HG03108 (cell line): ENCODE results near the gene AIG1.
"Not testable (repeated sequence)": the region's sequence is repeated elsewhere in the genome, so short reads cannot be mapped to it uniquely, and the experiment has no call there.

ENCODE experiments used
- ATAC-seq: cut with Tn5 transposase; IDR thresholded peaks from one replicate; pipeline ENCODE4 v1.9.1; 2021; ENCODE audit warnings: moderate library complexity; ENCODE audit not compliant: unreplicated experiment

AIG1 gene

DNA sequence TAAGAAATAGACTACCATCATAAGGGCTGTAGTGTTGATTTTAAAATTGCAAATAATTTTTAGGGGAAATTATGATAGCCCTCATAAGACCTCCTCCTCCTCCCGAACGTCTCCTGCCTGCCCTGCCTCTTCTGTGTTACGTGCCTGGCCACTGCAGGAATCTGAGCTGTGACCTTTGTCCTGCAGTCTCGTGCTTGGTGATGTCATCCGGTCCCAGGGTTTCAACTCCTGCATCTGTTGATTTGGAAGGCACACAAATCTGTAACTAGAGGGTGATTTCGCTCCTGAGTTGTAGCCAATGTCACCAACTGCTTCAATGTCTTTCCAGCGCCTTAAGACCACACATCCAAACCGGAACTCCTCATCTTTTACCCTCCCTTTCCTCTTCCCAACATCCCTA is 163.2 kb downstream of the AIG1 start:
- no peak for ATAC-seq

DNA sequence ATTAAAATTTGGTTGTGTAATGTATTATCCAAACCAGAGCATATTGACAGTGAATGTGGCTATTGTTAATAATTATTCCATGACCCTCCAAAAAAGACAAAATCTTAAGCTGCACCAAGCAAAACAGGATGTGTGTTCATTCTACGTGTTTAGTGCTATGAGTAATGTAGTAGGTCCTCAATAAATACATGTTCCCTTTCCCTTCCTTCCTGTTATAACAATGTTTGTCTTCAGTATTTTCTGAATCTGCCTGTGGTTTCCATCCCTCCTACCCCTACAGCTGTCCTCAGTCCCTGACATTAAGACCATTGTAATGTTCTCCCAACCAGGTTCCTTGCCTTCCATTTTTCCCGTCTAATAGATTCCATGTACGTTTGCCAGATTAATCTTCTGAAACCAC is 163.8 kb downstream of the AIG1 start:
- no peak for ATAC-seq

DNA sequence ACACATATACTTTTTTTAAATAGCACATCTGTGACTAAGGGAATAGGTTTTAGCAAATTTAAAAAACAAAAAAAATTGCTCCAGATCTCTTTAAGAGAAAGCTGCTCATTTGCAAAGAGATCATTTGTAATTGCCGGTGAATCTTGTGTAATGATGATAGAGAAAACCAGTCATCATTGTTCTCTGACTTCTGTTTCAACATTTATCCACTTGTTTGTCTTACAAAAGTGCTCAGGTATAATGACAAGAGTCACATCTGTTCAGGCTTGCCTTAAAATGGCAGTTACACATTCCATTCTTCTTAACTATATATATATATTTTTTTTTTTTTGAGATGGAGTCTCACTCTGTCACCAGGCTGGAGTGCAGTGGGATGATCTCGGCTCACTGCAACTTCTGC is 165.2 kb downstream of the AIG1 start:
- no peak for ATAC-seq

DNA sequence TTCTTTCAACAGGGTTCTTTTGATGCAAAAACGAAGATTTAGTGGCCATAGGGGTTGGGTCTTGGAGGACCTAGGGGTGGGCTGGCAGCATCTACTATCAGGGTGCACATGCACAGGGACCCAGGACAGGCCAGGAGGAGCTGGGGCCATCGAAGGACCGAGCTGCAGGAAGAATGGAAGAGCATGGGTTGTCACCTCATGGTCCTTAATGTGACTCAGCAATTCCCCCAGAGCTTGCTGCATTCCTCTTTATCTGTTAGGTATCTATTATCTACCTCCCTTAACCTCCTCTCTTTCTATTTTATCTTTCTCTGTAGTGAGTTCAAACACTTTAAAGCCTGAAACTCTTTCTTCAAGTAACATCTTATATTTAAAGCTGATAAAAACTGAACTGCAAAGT is 167.0 kb downstream of the AIG1 start:
- ATAC-seq, result no peak

DNA sequence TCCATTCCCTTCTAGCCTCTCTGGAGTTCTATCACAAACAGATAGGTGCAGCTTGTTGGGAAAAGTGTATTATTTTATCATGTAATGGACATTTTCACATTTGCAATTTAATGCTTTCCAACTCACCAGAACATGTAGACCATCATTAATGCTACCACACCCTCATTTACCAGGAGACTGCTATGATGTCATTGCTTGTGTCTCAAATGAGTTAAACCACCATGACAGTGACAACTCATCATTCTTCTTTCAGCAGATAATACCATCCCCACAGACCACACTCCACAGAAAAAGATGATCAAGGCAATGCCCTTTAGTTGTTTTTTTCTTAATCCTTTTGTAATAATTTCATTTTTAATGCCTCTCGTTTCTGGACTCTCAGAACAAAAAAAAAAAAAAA is 168.7 kb downstream of the AIG1 start:
- ATAC-seq, result no peak

DNA sequence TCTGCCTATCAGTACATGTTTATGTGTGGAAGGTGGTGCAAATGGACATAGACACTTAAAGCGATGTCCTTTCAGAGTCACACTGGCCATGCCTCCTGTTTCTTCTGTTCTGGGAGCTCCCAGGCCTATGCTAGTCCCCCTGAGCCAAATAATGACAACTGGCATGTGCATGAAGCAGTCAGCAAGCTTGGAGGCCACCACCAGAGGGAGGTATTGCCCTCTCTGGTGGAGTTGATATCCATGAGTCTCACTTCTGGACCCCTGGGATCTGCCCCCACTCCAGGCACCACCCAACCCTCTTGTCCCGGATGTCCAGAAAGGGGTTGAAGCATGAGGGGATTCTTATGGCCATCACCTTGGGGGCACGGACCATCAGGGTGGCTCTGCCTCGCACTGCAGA is 172.2 kb downstream of the AIG1 start:
- no peak for ATAC-seq

DNA sequence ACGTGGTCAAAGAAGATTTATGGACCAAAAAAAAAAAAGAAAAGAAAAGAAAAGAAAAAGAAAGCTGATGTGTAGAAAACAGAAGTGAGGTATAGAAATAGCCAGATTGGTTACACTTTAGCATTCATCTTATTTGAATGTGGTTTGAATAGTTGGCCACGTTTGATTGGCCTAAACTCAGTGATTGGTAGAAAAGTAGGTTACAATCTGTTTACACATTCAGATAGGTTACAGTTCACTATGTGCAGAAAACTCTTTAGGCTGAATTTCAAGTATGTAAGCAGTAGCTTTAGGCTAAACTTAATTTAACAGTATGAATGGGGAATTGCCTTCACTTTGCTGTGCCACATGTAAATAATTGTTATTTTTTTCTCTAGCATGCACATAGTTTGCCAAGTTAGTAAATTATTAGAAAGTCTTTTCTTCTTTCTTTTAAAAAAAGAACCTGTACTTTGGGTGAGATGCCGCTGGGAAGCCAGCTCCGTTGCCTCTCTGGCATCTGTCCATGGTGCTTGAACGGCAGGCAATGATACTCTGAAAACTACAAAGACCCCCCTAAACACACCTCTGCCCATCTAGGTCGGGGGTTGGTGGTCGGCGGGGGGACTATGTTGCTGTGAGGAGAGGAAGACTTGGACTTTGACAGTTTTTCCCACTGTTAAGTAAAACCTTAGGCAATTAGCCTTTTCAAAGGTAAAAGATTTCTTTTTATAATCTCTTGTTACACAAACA is 173.0 kb downstream of the AIG1 start:
- ATAC-seq, result no peak

DNA sequence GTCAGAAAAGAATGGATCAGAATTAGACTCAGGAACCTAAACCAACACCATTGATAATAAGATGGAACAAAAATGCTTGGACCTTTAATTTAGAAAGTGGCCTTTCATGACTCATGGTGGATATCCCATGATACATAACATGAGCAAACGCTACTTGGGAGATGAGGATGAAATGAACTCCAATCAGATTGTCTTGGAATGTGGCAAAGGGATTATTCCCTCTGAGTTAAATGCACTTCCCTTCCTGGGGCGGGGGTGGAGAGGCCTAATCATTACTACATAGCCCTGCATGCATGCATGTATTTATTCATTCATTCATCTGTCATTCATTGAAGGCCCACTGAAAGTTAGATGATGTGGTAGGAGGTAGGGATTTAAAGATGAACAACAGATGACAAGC is 174.0 kb downstream of the AIG1 start:
- no peak for ATAC-seq

DNA sequence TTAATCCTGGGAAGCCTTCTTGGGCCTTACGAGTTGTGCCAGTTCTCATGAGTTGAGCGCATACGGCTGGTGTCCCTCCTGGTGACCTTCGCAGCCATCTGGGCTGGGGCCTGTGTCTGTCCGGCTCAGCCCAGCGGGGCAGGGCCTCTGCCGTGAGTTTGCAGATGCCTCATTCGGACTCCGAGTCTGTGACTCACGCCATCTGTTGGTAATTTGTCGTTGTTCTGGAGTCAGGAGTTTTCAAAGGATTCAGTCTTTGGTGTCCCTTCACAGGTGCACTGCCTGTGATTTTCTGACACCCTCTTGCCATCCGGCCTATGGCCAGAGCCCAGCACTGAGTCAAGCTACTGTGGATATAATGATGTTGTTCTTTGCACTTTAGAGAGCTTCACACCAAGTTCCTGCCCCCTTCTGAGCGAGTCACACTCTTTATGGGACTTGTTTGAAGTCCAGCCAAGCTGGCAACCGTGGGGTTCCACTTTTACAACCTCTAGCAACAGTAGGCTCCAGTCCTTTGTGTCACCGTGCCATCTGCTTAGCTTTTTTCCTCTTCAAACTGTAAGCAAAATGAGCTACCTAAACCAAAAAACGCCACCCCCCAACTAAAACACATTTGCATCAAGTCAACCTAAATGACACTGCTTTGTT is 175.6 kb downstream of the AIG1 start:
- no peak for ATAC-seq

DNA sequence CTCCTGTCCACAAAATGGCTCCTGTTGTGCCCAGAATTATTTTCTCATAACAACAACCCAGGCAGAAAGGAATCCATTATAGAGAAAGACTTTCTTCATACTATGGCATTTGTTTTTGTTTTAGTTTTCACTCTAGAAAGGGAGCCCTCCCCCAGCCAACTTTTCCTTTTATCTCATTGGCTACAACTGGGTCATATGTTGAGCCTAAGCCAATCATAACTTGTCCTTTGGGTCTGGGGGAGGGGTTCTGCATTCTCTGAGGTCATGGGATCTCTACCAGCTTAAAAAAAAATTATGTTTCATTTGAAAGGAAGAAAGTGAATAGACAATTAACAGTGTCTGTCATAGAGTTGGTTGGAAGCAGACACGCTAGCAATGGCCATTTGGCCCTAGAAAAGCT is 177.6 kb downstream of the AIG1 start:
- ATAC-seq, result no peak

DNA sequence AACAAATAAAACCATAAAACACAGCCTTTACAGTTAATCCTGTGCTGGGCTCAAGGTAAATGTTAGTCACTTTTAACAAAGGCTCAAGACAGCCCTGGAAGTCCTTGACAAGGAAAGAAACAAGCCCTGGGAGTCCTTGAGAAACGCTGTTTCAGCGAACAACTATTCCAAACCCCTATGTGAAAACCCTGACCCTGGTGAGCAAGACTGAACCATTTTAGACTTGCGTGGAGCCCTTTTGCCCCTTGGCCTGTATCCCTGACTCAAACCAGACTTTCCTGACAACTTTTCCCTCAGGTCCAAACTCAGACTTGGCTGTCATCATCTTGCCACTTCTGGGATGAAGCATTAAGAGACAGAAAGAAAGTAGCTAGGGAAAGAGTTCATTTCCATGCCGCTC is 180.4 kb downstream of the AIG1 start:
- no peak for ATAC-seq

DNA sequence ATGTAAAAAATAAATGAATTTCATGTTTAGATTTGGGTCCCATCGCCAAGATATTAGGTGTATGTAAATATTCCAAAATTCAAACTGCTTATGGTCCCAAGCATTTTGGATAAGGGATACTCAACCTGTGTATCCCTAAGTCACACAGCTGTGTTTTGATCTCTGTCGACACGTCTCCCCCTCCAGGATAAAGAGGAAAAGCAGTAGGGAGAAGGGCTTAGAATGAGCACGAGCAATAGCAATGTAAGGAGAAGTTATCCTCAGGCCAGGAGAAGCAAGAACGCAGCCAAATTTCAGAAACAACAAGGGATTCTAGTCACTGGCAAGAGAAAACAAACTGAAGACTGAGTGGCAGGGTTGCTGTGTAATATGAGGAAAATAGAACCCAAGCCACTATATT is 181.2 kb downstream of the AIG1 start:
- no peak for ATAC-seq

DNA sequence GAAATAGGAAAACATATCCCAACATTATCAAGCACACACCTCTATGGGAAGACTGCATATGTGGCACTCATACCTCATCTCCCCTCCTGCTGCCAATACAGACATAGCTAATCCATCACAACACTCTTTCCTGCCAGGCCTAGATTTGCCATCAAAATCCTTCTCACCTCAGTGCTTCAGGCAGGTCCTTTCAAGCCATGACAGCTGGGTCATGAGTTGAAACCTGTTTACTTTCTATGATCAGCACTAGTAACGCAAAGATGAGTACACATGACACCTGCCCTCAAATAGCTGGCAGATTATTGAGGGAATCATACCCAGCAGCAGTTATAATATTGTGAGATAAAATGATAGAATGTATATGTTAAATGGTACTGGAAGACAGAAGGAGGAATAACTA is 183.1 kb downstream of the AIG1 start:
- ATAC-seq, result no peak

DNA sequence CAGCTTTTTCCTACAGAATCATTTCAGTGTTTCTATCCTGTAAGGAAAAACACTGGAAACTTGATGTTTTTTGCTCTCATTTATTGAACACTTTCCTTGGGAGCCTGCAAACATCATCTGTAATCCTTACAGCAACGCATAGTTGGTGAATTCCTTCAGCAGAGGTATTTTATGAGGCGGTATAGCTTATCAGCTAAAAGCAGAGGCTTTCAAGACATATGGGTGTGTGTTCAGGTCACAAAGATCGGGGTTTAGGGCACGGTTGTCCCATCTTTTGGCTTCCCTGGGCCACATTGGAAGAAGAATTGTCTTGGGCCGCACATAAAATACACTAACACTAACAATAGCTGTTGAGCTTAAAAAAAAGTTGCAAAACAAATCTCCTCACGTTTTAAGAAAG is 185.0 kb downstream of the AIG1 start:
- no peak for ATAC-seq

DNA sequence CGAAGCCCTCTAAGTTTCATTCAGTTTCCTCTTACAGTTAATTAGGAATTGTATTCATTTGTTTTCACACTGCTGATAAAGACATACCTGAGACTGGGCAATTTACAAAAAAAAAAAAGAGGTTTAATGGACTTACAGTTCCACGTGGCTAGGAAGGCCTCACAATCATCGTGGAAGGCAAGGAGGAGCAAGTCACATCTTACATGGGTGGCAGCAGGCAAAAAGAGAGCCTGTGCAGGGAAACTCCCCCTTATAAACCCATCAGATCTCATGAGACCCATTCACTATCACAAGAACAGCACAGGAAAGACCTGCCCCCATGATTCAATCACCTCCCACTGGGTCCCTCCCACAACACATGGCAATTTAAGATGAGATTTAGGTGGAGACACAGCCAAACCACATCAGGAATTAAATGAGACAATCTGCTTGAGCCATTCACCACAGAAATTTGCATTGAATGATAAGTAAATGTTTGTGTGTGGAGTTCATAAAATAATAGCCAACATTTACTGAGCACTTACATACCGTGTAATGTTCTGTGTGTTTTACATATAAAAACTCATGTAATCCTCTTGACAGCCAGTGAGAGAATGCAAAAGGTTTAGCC is 185.6 kb downstream of the AIG1 start:
- not testable (repeated sequence) for ATAC-seq

DNA sequence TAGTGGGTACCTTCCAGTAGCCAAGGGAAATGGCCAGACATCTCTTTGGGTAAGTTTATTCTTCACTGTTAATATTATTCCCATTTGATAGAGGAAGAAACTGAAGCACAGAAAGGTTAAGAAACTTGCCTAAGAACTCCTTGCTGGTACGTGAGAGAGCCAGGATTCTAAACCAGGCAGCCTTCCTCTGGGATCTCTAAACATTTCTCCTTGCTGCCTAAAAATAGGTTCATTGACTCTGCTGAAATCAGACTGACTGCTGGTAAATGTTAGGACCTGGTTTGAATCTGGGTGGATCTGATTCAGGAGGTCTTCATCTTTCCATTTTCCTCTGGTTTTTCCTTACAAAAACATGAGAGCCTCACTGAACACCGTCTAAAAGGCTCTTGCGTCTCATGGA is 186.9 kb downstream of the AIG1 start:
- ATAC-seq, result no peak

DNA sequence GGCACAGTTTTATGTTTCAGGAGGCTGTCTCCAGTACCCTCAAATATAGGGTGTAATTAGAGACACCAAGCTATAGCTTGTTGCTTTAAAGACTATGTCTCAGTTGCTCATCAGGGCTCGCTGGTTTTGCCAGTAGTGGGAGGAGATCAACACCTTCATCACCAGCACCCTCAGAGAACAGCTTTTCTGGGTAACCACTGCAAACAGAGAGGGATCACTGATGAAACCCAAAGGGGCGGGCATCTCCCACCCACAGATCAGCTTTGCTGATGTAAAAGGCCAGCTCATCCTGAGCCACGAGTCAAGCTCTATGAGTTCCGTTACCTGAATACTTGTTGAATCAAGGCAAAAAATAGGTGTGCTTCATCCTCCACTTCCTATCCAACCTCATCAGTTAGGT is 187.7 kb downstream of the AIG1 start:
- ATAC-seq, result no peak

DNA sequence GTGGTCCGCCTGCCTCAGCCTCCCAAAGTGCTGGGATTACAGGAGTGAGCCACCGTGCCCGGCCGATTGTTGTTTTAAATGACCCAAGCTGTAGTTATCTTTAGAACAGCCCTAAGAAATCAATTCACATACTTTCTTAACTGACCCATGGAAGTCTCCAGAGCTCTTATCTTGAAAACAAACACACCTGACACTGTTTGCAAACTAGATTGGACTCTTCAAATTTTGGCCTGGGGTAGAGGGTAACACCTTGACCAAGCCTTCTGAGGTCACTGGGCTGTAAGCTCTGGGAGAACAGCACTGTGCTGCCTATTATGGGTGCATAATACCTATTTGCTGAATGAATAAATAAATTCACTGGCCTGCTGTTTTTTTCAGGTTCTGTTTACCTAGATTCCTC is 190.6 kb downstream of the AIG1 start:
- no peak for ATAC-seq

DNA sequence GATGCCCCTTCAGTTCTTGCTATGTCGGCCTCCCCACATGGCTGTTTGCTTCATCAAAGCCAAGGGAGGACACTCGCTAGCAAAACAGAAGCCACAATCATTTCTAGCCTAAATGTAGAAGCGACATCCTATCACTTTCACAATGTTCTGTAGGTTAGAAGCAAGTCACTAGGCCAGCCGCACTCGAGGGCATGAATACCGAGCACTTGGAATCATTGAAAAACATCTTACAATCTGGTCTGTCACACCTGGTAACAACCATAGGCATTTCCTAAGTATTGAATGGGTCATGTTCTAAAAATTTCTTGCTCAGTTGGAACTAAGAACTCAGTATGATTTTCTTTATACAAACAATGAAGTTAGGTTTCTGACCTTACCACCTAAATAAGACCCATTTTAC is 192.3 kb downstream of the AIG1 start:
- no peak for ATAC-seq

DNA sequence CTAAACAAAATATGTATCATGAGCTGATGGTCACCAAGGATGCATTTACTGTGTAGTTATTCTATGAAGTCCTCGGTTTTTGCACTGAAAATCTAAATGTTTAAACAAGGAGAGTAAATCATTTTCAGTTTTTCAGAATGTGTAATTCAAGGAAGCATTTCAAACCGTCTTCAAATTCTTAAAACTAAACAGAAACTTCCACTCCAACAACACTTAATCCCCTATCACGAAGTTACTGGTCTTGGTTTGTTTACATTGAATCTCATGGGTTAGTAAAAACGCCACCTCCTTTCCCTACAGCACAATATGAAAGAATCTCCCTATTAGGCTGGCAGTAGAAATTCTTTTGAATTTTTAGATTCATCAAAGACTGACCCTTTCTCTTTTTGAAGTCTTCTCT is 192.9 kb downstream of the AIG1 start:
- no peak for ATAC-seq

DNA sequence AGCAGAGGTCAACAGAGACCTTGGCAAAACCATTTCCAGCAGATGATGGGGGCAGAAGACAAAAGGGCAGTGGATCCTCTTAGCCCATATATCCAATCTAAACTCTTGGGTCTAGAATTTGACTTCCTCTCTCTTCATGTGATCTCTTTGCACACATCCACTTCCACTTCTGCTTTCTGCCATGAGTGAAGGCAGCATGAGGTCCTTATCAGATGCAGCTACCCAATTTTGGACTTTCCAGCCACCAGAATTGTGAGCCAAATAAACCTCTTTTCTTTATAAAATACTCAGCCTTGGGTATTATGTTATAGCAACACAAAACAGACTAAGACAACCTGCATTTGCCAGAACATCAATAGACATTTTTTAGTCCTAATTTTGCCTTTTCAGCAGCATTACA is 198.3 kb downstream of the AIG1 start:
- no peak for ATAC-seq

DNA sequence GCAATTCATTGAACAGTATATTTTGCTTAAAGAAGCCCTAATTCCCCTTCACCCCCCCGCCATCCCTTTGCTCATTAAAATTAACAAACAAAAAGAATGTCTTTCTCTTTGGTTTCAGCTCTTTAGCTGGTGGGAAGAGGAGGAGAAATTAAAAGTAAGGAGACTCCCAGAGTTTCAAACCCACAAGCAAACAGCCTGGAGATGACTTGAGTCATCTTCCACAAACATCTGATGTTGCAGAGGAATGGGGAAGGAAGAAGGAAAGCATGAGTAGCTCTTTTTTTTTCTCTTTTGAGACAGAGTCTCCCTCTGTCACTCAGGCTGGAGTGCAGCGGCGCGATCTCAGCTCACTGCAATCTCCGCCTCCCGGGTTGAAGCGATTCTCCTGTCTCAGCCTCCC is 200.2 kb downstream of the AIG1 start:
- no peak for ATAC-seq
